Keratinocyte (primary cell): Measurements from ENCODE around the gene PCBP1. TPM values are rescaled to one million over a fixed set of nuclear protein-coding genes. Genes with fewer than 3 reads are reported as not detected.
"Not testable (repeated sequence)": the region's sequence is repeated elsewhere in the genome, so short reads cannot be mapped to it uniquely, and the experiment has no call there.

Experiments used
- DNase-seq: peaks from one replicate; pipeline ENCODE4 v3.0.0-alpha.2; 2011; ENCODE audit warnings: low read depth, missing footprints, low spot score
- FAIRE-seq: peaks from 2 replicates; lab custom pipeline; 2011; peaks lifted over from hg19 to GRCh38; lab: Jason Lieb, UNC
- H2AFZ ChIP-seq: 2 replicates; pipeline ENCODE4 v1.6.0; 2012; ENCODE audit warnings: low read length, control low read depth, inconsistent platforms; ENCODE audit not compliant: control insufficient read depth
- H3K27ac ChIP-seq: 2 replicates; pipeline ENCODE4 v1.5.1; 2011; ENCODE audit warnings: low read length; ENCODE audit not compliant: control insufficient read depth, insufficient read depth
- H3K27me3 ChIP-seq: 3 replicates; pipeline ENCODE4 v1.6.0; 2011; ENCODE audit warnings: low read length; ENCODE audit not compliant: control insufficient read depth, insufficient read depth; ENCODE audit errors: extremely low read depth
- H3K36me3 ChIP-seq, 2 experiments: 2 replicates in 1 of 2; 3 replicates in 1 of 2; pipeline ENCODE4 v1.5.1; 2011; ENCODE audit warnings: low read length in 2 of 2, mild to moderate bottlenecking in 1 of 2; ENCODE audit not compliant: control insufficient read depth in 2 of 2, insufficient read depth in 2 of 2; ENCODE audit errors: extremely low read depth in 1 of 2
- H3K4me1 ChIP-seq: 3 replicates; pipeline ENCODE4 v1.5.1; 2011; ENCODE audit warnings: low read length; ENCODE audit not compliant: control insufficient read depth, insufficient read depth; ENCODE audit errors: extremely low read depth
- H3K4me2 ChIP-seq: 3 replicates; pipeline ENCODE4 v1.6.0; 2011; ENCODE audit warnings: low read depth, low read length; ENCODE audit not compliant: control insufficient read depth, insufficient read depth; ENCODE audit errors: extremely low read depth
- H3K4me3 ChIP-seq, 3 experiments: fragments of 200-600 bp in 1 of 3; sonication (generic) in 1 of 3; 2 replicates in 2 of 3; 3 replicates in 1 of 3; pipeline ENCODE4 v1.5.1; 2011 to 2016; ENCODE audit warnings: low read length in 3 of 3, mild to moderate bottlenecking in 3 of 3, control low read depth in 2 of 3, inconsistent platforms in 1 of 3, low read depth in 1 of 3, mixed read lengths in 1 of 3, mixed run types in 1 of 3, moderate library complexity in 1 of 3; ENCODE audit not compliant: control insufficient read depth in 2 of 3, insufficient read depth in 2 of 3; ENCODE audit errors: extremely low read depth in 1 of 3
- H3K79me2 ChIP-seq: 2 replicates; pipeline ENCODE4 v1.6.0; 2012; ENCODE audit warnings: low read length; ENCODE audit not compliant: control insufficient read depth, insufficient read depth
- H3K9ac ChIP-seq: 3 replicates; pipeline ENCODE4 v1.6.0; 2011; ENCODE audit warnings: low read length; ENCODE audit not compliant: control insufficient read depth, insufficient read depth; ENCODE audit errors: extremely low read depth
- H3K9me1 ChIP-seq: 3 replicates; pipeline ENCODE4 v1.6.0; 2011; ENCODE audit warnings: low read length; ENCODE audit not compliant: control insufficient read depth, insufficient read depth; ENCODE audit errors: extremely low read depth
- H3K9me3 ChIP-seq: 2 replicates; pipeline ENCODE4 v1.5.1; 2012; ENCODE audit warnings: low read depth, low read length; ENCODE audit not compliant: control insufficient read depth
- H4K20me1 ChIP-seq: 3 replicates; pipeline ENCODE4 v1.6.0; 2011; ENCODE audit warnings: low read length; ENCODE audit not compliant: control insufficient read depth, insufficient read depth; ENCODE audit errors: extremely low read depth
- EZH2 ChIP-seq: IDR thresholded peaks from one replicate; pipeline ENCODE4 v1.6.1; 2012; ENCODE audit warnings: inconsistent platforms, mild to moderate bottlenecking, low read length, moderate library complexity
- dilution Hi-C: fragments of 300-500 bp; cut with MboI; formaldehyde crosslinking; loops from one replicate; pipeline ENCODE4 v1.7.0; 2020; ENCODE audit warnings: low sequenced_read_pairs; ENCODE audit not compliant: extremely low pct_ligation_motif_present
- polyA plus RNA-seq, 5 experiments: library from polyadenylated mRNA; depleted of rRNA in 3 of 5; stranded (reverse) in 3 of 5; stranded (forward) in 1 of 5; unstranded in 1 of 5; fragments of >200 nt; gene quantifications; 1 replicate in 1 of 5; 2 replicates in 3 of 5; 3 replicates in 1 of 5; pipeline versions ENCODE4 v1.2.1 to v1.2.3, GENCODE V29; 2011 to 2012; ENCODE audit warnings: missing spikeins in 2 of 5, low read depth in 1 of 5, low replicate concordance in 1 of 5
- TF ChIP-seq, protein P1 (sequence below), 3 experiments: IDR thresholded peaks in 1 of 3; conservative IDR thresholded peaks in 1 of 3; optimal IDR thresholded peaks in 1 of 3; 2 replicates in 2 of 3; 3 replicates in 1 of 3; pipeline versions ENCODE3 to v1.5.1; 2011; ENCODE audit warnings: low read length in 3 of 3, mild to moderate bottlenecking in 3 of 3, moderate library complexity in 2 of 3, control low read depth in 1 of 3, inconsistent platforms in 1 of 3; ENCODE audit not compliant: insufficient read depth in 2 of 3; ENCODE audit errors: extremely low read depth in 1 of 3

PCBP1 gene
- polyA plus RNA-seq, 1 donor (not counting 4 experiments of a cell fraction or from before 2014, with no cell fraction given): 86.8 TPM

- FAIRE-seq: no peak
- Histone ChIP-seq H3K9ac (no peak overlapping the region), H3K27ac (no peak overlapping the region), H2AFZ (no peak overlapping the region), H3K4me1 (peaks cover 13% of the 10 kb centered on the region), H3K4me2 (no peak overlapping the region), H3K9me1 (no peaks in the 10 kb centered on the region), H3K4me3 (no peak overlapping the region), H3K36me3 (no peaks in the 10 kb centered on the region), H3K9me3 (no peaks in the 10 kb centered on the region), H3K27me3 (no peaks in the 10 kb centered on the region), H4K20me1 (no peaks in the 10 kb centered on the region), H3K79me2 (no peaks in the 10 kb centered on the region)
- no peak for DNase-seq
- TF ChIP-seq EZH2: no peak
- TF ChIP-seq, protein P1, sequence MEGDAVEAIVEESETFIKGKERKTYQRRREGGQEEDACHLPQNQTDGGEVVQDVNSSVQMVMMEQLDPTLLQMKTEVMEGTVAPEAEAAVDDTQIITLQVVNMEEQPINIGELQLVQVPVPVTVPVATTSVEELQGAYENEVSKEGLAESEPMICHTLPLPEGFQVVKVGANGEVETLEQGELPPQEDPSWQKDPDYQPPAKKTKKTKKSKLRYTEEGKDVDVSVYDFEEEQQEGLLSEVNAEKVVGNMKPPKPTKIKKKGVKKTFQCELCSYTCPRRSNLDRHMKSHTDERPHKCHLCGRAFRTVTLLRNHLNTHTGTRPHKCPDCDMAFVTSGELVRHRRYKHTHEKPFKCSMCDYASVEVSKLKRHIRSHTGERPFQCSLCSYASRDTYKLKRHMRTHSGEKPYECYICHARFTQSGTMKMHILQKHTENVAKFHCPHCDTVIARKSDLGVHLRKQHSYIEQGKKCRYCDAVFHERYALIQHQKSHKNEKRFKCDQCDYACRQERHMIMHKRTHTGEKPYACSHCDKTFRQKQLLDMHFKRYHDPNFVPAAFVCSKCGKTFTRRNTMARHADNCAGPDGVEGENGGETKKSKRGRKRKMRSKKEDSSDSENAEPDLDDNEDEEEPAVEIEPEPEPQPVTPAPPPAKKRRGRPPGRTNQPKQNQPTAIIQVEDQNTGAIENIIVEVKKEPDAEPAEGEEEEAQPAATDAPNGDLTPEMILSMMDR (optimal IDR thresholded peaks at IDR 0.05 in 1 of 3, IDR thresholded peaks at IDR 0.05 in 1 of 3, conservative IDR thresholded peaks at IDR 0.05 in 1 of 3; ENCODE audit: extremely low read depth in 1 of 3, insufficient read depth in 2 of 3, low read length in 3 of 3): no peak
- dilution Hi-C loops: no loop called here
These were observed 12.0 kb downstream of the PCBP1 start for GRCh38 chr2:70099270-70099669.

GRCh38 chr2:70101174-70101573 lies 13.9 kb downstream of the PCBP1 start:
- Histone ChIP-seq H3K9me1 (no peaks in the 10 kb centered on the region), H3K4me1 (no peaks in the 10 kb centered on the region), H3K9me3 (no peaks in the 10 kb centered on the region), H3K27ac (no peak overlapping the region), H3K27me3 (no peaks in the 10 kb centered on the region), H4K20me1 (no peaks in the 10 kb centered on the region), H3K4me3 (no peak overlapping the region), H3K79me2 (no peaks in the 10 kb centered on the region), H2AFZ (no peak overlapping the region), H3K9ac (no peak overlapping the region), H3K4me2 (no peak overlapping the region), H3K36me3 (no peaks in the 10 kb centered on the region)
- dilution Hi-C loops: no loop called here
- FAIRE-seq (no peak), DNase-seq (no peak)
- TF ChIP-seq, protein P1 (optimal IDR thresholded peaks at IDR 0.05 in 1 of 3, IDR thresholded peaks at IDR 0.05 in 1 of 3, conservative IDR thresholded peaks at IDR 0.05 in 1 of 3; ENCODE audit: extremely low read depth in 1 of 3, insufficient read depth in 2 of 3, low read length in 3 of 3): no peak
- no peak for TF ChIP-seq EZH2

DNA sequence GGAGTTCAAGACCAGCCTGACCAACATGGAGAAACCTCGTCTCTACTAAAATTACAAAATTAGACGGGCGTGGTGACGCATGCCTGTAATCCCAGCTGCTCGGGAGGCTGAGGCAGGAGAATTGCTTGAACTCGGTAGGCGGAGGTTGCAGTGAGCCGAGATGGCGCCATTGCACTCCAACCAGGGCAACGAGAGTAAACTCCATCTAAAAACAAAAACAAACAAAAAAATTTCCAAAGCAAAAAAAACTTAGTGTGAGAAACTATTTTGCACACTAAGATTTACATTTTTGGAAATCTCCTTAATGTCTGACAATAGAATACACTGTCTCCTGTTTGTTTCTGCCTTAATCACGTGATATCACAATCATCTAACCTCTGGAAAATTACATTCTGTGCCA lies 14.4 kb downstream of the PCBP1 start:
- H3K9me1 ChIP-seq, DNase-seq, H3K4me3 ChIP-seq, H3K36me3 ChIP-seq, H3K4me1 ChIP-seq, FAIRE-seq, H2AFZ ChIP-seq, H3K9ac ChIP-seq, H4K20me1 ChIP-seq, dilution Hi-C loops, H3K4me2 ChIP-seq, H3K27me3 ChIP-seq, H3K27ac ChIP-seq, H3K79me2 ChIP-seq, H3K9me3 ChIP-seq: not testable (repeated sequence)

GRCh38 chr2:70102323-70102905 lies 15.1 kb downstream of the PCBP1 start:
- H3K9me1 ChIP-seq, dilution Hi-C loops, H3K79me2 ChIP-seq, H3K27ac ChIP-seq, FAIRE-seq, H3K4me1 ChIP-seq, H3K36me3 ChIP-seq, DNase-seq, H3K9ac ChIP-seq, H4K20me1 ChIP-seq, H2AFZ ChIP-seq, H3K4me2 ChIP-seq, H3K4me3 ChIP-seq, H3K27me3 ChIP-seq, H3K9me3 ChIP-seq: not testable (repeated sequence)
